ENCODE measurements around the gene CLDN6.

GRCh38 chr16:2988590-2989099 is 29.3 kb downstream of the CLDN6 start:
- TF ChIP-seq CTCF (IDR thresholded peaks at IDR 0.05) (no peak), POLR2A (IDR thresholded peaks at IDR 0.05) (no peak)

Data from gastroesophageal sphincter (tissue), 3 donors.